ENCODE measurements around the gene MSH5.

The MSH5 gene

GRCh38 chr6:31712296-31712695 lies 27.5 kb upstream of the MSH5 start:
- no peak for DNase-seq (ENCODE audit: low spot score)
- TF ChIP-seq, protein P1, sequence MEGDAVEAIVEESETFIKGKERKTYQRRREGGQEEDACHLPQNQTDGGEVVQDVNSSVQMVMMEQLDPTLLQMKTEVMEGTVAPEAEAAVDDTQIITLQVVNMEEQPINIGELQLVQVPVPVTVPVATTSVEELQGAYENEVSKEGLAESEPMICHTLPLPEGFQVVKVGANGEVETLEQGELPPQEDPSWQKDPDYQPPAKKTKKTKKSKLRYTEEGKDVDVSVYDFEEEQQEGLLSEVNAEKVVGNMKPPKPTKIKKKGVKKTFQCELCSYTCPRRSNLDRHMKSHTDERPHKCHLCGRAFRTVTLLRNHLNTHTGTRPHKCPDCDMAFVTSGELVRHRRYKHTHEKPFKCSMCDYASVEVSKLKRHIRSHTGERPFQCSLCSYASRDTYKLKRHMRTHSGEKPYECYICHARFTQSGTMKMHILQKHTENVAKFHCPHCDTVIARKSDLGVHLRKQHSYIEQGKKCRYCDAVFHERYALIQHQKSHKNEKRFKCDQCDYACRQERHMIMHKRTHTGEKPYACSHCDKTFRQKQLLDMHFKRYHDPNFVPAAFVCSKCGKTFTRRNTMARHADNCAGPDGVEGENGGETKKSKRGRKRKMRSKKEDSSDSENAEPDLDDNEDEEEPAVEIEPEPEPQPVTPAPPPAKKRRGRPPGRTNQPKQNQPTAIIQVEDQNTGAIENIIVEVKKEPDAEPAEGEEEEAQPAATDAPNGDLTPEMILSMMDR (IDR thresholded peaks at IDR 0.05; ENCODE audit: extremely low read depth, insufficient read depth, missing control alignments), result no peak
- in situ Hi-C loops (cut with MboI; ENCODE audit: low pct_unique_long_range_greater_than_20kb, low sequenced_read_pairs, unreplicated experiment), result no loop called here

- no peak for DNase-seq (ENCODE audit: low spot score)
- in situ Hi-C loops (cut with MboI; ENCODE audit: low pct_unique_long_range_greater_than_20kb, low sequenced_read_pairs, unreplicated experiment), result no loop called here
- TF ChIP-seq, protein P1 (IDR thresholded peaks at IDR 0.05; ENCODE audit: extremely low read depth, insufficient read depth, missing control alignments), result no peak
Observed at GRCh38 chr6:31713465-31713864, 26.3 kb upstream of the MSH5 start.

DNA sequence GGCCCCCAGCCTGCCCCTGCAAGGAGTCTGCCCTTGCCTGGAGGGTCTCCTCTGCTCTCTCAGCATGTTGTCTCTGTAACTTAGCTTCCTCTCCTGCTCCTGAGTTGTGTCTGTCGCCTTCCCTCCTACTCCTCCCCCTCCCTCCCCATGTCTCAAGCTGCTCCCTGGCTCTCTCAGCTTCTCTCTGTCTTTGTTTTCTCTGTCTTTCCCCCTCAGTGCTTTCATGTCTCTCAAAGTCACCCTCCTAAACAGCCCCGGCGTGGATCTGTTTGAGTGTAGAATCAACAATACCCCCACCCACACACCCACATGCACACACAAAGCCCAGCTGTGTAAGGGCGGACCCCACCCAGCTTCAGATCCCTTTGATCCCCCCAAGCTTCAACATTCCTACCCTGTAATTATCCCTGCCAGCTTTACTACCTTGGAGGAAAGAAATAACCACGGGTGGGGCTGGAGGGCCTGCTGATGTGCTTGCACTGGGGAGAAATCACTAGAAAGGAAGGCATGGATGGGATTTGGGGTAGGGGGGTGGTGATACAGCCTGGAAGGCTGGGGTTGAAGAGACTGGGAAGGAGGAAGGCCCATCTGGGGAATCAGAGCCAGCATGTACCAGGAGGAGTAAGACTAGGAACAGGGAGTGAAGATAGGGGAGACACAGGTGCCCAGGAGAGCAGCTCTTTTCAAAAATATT lies 25.7 kb upstream of the MSH5 start:
- no peak for DNase-seq (ENCODE audit: low spot score)
- in situ Hi-C loops (cut with MboI; ENCODE audit: low pct_unique_long_range_greater_than_20kb, low sequenced_read_pairs, unreplicated experiment), result no loop called here

DNA sequence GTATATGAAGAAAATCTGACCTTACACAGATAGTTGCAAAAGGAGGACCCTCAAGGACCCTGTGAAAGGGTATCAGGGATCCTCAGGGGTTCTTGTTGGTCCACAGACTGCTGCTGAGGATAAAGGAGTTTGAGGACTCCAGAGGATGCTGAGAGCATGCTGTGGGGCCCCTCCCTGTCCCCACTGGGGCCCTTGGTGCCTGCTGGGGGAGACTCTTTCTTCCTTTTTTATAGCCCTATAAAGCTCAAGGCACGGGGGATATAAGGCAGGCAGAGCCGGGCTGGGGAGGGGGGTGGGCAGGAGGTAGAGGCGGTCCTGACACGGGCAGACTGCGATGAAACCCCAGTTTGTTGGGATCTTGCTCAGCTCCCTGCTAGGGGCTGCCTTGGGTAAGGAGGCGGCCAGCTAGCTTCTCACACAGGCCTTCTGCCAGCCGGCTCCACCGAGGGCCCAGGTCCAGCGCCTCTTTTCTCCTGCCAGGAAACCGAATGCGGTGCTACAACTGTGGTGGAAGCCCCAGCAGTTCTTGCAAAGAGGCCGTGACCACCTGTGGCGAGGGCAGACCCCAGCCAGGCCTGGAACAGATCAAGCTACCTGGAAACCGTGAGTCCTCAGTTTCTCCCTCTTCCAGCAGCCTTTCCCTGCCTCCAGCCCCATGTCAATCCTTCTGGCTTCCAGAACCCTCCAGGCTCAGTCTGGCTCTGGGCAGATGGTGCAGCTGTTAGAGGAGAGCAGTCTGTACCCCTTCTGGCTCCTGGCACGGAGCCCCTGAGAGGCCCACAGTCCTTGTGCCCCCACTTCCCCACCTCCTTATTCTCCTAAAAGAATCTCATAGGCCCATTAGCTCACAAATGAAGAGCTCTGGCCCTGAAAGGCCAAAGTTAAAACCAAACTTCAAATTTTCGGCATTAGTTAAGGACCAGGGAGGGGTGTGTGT lies 24.5 kb upstream of the MSH5 start, which contains the start of gene LY6G6D:
Gene LY6G6D (plus strand): TSS at position 327 of the 937 bp plus-strand sequence. CDS start 8 bp downstream, at position 335.
- TF ChIP-seq, protein P1 (IDR thresholded peaks at IDR 0.05; ENCODE audit: extremely low read depth, insufficient read depth, missing control alignments), result no peak
- in situ Hi-C loops (cut with MboI; ENCODE audit: low pct_unique_long_range_greater_than_20kb, low sequenced_read_pairs, unreplicated experiment), result no loop called here
- DNase-seq (ENCODE audit: low spot score), result no peak

More for the DNA sequence above, 25.7 kb upstream of the MSH5 start:
- TF ChIP-seq, protein P1 (IDR thresholded peaks at IDR 0.05; ENCODE audit: extremely low read depth, insufficient read depth, missing control alignments), result no peak

DNA sequence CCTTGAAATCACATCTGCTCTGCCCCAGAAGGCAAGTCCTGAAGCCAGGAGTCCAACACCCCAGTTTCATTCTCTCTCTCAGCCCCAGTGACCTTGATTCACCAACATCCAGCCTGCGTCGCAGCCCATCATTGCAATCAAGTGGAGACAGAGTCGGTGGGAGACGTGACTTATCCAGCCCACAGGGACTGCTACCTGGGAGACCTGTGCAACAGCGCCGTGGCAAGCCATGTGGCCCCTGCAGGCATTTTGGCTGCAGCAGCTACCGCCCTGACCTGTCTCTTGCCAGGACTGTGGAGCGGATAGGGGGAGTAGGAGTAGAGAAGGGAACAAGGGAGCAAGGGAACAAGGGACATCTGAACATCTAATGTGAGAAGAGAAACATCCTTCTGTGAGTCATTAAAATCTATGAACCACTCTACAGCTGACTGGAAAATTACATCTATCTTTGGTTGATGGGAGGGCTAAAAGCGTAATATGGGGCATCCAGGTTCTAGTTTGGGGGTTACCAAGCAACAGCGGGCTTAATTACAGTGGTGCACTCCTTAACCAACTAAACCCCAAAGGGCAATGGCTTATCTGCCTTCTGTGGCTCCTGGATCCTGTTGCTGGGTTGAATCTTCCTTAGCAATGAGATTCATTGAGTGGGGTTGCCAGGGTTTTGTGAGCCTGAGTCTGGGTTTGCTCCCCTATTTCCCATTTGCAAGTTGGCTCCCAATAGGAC lies 22.1 kb upstream of the MSH5 start:
- TF ChIP-seq, protein P1 (IDR thresholded peaks at IDR 0.05; ENCODE audit: extremely low read depth, insufficient read depth, missing control alignments), result no peak
- DNase-seq (ENCODE audit: low spot score), result no peak
- in situ Hi-C loops (cut with MboI; ENCODE audit: low pct_unique_long_range_greater_than_20kb, low sequenced_read_pairs, unreplicated experiment), result no loop called here

DNA sequence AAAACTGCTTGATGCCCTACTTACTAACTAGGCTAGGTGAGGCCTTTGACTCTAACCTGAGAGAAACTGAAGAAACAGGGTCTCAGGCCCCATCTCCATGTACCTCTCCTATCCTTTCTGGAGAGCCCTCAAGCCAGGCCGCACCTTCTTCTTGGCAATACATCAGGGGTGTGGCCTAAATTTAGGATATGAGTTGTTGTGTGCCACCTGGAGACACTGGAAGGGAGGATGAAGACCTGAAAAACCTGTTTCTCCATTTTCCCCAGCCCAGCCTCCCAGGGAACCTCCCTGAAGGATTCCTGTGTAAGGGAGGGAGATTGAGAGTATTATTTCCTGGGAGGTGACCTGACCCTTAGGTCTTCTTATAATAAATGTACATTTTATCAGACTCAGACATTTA lies 21.5 kb upstream of the MSH5 start:
- TF ChIP-seq, protein P1 (IDR thresholded peaks at IDR 0.05; ENCODE audit: extremely low read depth, insufficient read depth, missing control alignments), result no peak
- in situ Hi-C loops (cut with MboI; ENCODE audit: low pct_unique_long_range_greater_than_20kb, low sequenced_read_pairs, unreplicated experiment), result no loop called here
- no peak for DNase-seq (ENCODE audit: low spot score)
